SKM-1 treated with dmso at 0.1 percent for 144 hours (cell line): ENCODE measurements around the gene PIGW.

ENCODE experiments used
- DNase-seq: peaks from one replicate; lab custom pipeline; 2025; ENCODE audit not compliant: unreplicated experiment; lab: John Stamatoyannopoulos, UW

PIGW gene

DNA sequence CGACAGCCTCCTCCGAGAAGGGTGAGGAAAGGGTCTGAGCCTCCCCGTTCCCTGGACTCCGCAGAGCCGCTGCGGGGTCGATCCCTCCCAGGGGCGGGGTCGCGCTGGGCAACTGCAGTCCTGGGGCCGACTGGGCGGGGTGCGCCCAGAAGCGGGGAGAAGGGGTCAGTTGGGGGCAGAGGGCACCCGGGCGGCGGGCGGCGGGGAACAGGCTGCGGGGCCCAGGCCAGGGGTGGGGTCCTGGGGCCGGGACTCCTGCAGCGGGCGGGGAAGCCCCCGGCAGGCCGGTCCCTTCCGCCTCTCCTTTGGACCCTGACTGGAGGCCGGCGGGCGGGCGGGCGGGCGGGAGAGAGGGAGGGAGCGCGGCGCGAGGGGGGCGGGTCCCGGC lies 10.3 kb downstream of the PIGW start:
- DNase-seq, result no peak

DNA sequence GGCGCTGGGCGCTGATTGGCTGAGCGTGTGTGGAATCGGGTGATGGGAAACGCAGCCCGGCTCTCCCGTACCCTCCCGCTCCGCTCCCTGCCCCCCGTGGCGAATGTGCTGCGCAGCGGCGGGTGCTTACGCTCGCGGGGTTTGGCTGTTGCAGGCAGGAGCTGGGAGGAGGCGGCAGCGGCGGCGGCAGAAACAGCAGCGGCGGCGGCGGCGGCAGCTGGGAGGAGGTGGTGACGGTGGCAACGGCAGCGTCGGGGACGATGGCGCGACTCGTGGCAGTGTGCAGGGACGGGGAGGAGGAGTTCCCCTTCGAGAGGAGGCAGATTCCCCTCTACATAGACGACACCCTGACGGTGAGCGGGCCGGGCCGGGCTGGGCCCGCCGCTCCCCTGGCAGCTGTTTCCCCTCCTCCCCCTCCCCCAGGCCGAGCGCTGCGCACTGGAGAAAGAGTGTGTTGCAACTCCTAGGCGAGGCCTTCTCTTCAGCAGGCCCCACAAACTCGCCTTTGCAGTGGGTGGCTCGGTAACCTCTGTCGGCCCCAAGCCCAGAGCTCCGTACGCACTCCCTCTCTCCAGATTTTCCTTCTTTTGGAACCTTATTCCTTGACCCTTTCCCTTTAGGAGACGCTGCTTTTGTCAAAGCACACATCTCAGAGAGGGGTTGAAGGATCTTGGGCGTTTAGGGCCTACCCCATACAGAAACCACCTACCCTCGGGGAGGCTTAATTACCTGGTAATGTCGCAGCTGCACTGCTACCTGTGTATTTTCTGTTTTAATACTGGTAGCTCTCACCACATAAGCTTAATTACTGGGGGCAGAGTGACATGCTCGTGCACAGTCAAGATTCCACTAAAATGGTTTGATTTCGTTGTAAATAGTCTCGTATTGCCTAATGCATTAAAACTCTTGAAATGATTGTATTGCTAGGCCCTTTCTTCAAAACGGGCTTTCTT lies 11.0 kb downstream of the PIGW start:
- DNase-seq, result peak; percentile 92

- no peak for DNase-seq
Measured at GRCh38 chr17:36546418-36547093, 11.8 kb downstream of the PIGW start.

DNA sequence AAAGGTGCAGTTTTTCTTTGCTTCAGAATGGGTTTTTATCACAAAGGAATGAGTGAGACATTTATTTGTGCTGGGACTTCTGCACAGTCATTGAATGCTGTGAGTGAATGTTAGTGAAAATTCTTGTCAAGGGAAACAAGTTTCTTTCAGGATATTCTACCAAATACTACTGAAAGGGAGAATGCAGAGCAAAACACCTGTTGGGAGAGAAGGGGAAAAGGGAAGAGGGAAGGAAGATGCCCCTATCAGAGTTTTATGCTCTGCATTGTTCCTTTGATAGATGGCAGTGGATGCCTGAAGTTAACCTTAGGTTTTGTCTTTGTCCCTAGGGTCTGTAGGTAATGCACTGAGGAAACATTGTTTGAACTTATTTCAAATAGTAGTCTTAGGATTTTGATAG lies 13.0 kb downstream of the PIGW start:
- DNase-seq, result no peak

GRCh38 chr17:36550491-36551417 lies 16.0 kb downstream of the PIGW start:
- DNase-seq, result peak; percentile 44

GRCh38 chr17:36553459-36553858 lies 18.7 kb downstream of the PIGW start:
- DNase-seq, result no peak

GRCh38 chr17:36566081-36566480 lies 31.3 kb downstream of the PIGW start:
- no peak for DNase-seq

- no peak for DNase-seq
Measured at GRCh38 chr17:36575028-36575427, 40.2 kb downstream of the PIGW start.

- DNase-seq, result no peak
Measured at GRCh38 chr17:36576793-36577192, 42.0 kb downstream of the PIGW start.

DNA sequence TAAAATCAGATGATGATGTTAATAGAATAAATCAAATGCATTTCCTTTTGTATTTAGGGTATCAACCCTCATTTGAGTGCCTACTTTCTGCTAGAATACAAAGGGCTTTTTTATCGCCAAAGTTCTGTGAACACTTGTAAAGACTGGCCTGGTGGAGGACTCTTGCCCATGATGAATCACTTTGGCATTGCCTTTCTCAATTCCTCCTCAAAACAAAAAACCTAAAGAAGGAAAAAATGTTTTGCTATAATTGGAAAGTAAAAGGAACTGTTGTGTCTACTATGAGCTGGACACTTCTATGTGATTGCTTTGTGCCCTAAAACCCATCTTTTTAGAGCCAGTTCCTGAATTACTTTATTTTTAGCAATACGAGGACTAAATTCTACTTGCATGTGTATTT lies 43.9 kb downstream of the PIGW start:
- DNase-seq, result no peak

- no peak for DNase-seq
Measured at GRCh38 chr17:36583787-36584186, 49.0 kb downstream of the PIGW start.

DNA sequence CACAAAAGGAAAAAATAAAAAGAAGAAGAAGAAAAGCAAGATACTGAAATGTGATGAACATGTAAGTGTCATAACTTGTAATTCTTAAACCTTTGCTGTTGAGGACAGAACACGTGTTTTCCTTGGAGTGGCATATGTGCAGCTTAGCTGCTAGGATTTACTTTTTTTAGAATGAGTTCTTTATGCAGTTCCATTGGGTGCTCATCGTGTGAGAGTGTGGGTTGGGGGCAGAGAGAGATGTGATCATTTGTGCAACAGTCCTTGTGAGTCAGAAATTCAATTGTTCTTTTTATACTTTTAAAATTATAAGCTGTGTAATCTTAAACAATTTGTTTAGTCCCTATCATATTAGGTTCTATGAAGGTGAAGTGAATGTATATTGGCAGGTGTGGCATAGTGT lies 51.4 kb downstream of the PIGW start:
- DNase-seq, result no peak
